ENCODE data around the gene ZNF770. TPM values are rescaled to one million over a fixed set of nuclear protein-coding genes. Genes with fewer than 3 reads are reported as not detected.

ZNF770 gene
- total RNA-seq, 1 donor from 2014 or later = 115 TPM

Other genes with a start within 250 kb of the ZNF770 start
- 6.5 TPM for gene GJD2, start 233.3 kb downstream of the ZNF770 start, total RNA-seq
- 0.41 TPM for gene ACTC1, start 192.7 kb downstream of the ZNF770 start, total RNA-seq
- 39.1 TPM for gene AQR, start 18.5 kb downstream of the ZNF770 start, total RNA-seq
- not detected for gene NANOGP8, start 97.0 kb upstream of the ZNF770 start, total RNA-seq

Data from frontal cortex (tissue), 1 donor.